SJSA1 (cell line): ENCODE results near the gene ESCO1. TPM values are rescaled to one million over a fixed set of nuclear protein-coding genes. Genes with fewer than 3 reads are reported as not detected.
"Not testable (repeated sequence)": the region's sequence is repeated elsewhere in the genome, so short reads cannot be mapped to it uniquely, and the experiment has no call there.

ENCODE experiments used
- DNase-seq, 2 experiments: peaks; one replicate each; pipeline ENCODE4 v3.0.0-alpha.2; 2015 to 2020; ENCODE audit warnings: low spot score in 2 of 2, low read depth in 1 of 2
- H3K27ac ChIP-seq: fragments of 250-450 bp; sonication (Bioruptor Pico); 2 replicates; pipeline ENCODE4 v1.5.1; 2020; ENCODE audit warnings: mild to moderate bottlenecking, moderate library complexity
- H3K27me3 ChIP-seq: fragments of 250-450 bp; sonication (Bioruptor Pico); replicated peaks from 2 replicates; pipeline ENCODE4 v1.5.1; 2020; ENCODE audit warnings: mild to moderate bottlenecking, moderate library complexity
- H3K36me3 ChIP-seq: fragments of 250-450 bp; sonication (Bioruptor Pico); 2 replicates; pipeline ENCODE4 v1.5.1; 2020; ENCODE audit warnings: mild to moderate bottlenecking
- H3K4me1 ChIP-seq: fragments of 250-450 bp; sonication (Bioruptor Pico); replicated peaks from 2 replicates; pipeline ENCODE4 v1.6.1; 2021; ENCODE audit warnings: mild to moderate bottlenecking
- H3K4me3 ChIP-seq: fragments of 250-450 bp; sonication (Bioruptor Pico); 2 replicates; pipeline ENCODE4 v1.5.1; 2020; ENCODE audit warnings: mild to moderate bottlenecking
- H3K9me3 ChIP-seq: fragments of 250-450 bp; sonication (Bioruptor Pico); replicated peaks from 2 replicates; pipeline ENCODE4 v1.5.1; 2020; ENCODE audit warnings: mild to moderate bottlenecking
- total RNA-seq: library from RNA; depleted of rRNA; stranded (reverse); fragments of >200 nt; shearing (Covaris generic); gene quantifications from 2 replicates; pipeline ENCODE4 v1.2.3, GENCODE V29; 2014

Gene ESCO1
- total RNA-seq, 1 experiment from 2014 or later, result 14.8 TPM

GRCh38 chr18:21604671-21605070, 4.2 kb upstream of the ESCO1 start:
- H3K4me3 ChIP-seq, result no peak overlapping the region
- H3K36me3 ChIP-seq, result peaks cover 4% of the 10 kb centered on the region; the same call in 1 of the 2 replicates
- H3K4me1 ChIP-seq, result peaks cover 6% of the 10 kb centered on the region; the same call in 1 of the 2 replicates
- H3K27me3 ChIP-seq, result no peaks in the 10 kb centered on the region
- H3K27ac ChIP-seq, result no peak overlapping the region
- H3K9me3 ChIP-seq, result no peaks in the 10 kb centered on the region
- DNase-seq, result peak in 1 of 2 experiments; percentile 7

- Histone ChIP-seq H3K4me1 (peaks cover 13% of the 10 kb centered on the region), H3K9me3 (no peaks in the 10 kb centered on the region), H3K4me3 (no peak overlapping the region), H3K36me3 (peaks cover 4% of the 10 kb centered on the region; the same call in 1 of the 2 replicates), H3K27ac (no peak overlapping the region), H3K27me3 (no peaks in the 10 kb centered on the region)
- no peak for DNase-seq
These were observed 1.7 kb upstream of the ESCO1 start for GRCh38 chr18:21602299-21602587.

- H3K27me3 ChIP-seq, result no peaks in the 10 kb centered on the region
- H3K9me3 ChIP-seq, result no peaks in the 10 kb centered on the region
- H3K36me3 ChIP-seq, result peaks cover 6% of the 10 kb centered on the region; the same call in 1 of the 2 replicates
- peak overlapping the region; percentile 71 for H3K27ac ChIP-seq
- H3K4me3 ChIP-seq, result peak overlapping the region; percentile 72
- peak; percentile 2 to 51 for DNase-seq
- H3K4me1 ChIP-seq, result peaks cover 11% of the 10 kb centered on the region
These were observed 649 bp downstream of the ESCO1 start for GRCh38 chr18:21599585-21600525.

GRCh38 chr18:21598726-21599584, 1.5 kb downstream of the ESCO1 start:
- Histone ChIP-seq H3K36me3 (peaks cover 6% of the 10 kb centered on the region; the same call in 1 of the 2 replicates), H3K4me1 (peaks cover 10% of the 10 kb centered on the region), H3K9me3 (no peaks in the 10 kb centered on the region), H3K27me3 (no peaks in the 10 kb centered on the region), H3K4me3 (peak overlapping the region; percentile 72), H3K27ac (no peak overlapping the region)
- DNase-seq, result no peak

GRCh38 chr18:21597620-21598019, 2.9 kb downstream of the ESCO1 start:
- H3K36me3 ChIP-seq, result peaks cover 6% of the 10 kb centered on the region; the same call in 1 of the 2 replicates
- H3K27me3 ChIP-seq, result no peaks in the 10 kb centered on the region
- DNase-seq, result no peak
- no peak overlapping the region for H3K27ac ChIP-seq
- peaks cover 10% of the 10 kb centered on the region for H3K4me1 ChIP-seq
- no peak overlapping the region for H3K4me3 ChIP-seq
- no peaks in the 10 kb centered on the region for H3K9me3 ChIP-seq

- Histone ChIP-seq H3K4me3 (no peak overlapping the region), H3K27me3 (no peaks in the 10 kb centered on the region), H3K4me1 (no peaks in the 10 kb centered on the region; the same call in 1 of the 2 replicates), H3K36me3 (peaks cover 6% of the 10 kb centered on the region; the same call in 1 of the 2 replicates), H3K27ac (no peak overlapping the region), H3K9me3 (no peaks in the 10 kb centered on the region)
- no peak for DNase-seq
These were observed 6.8 kb downstream of the ESCO1 start for GRCh38 chr18:21593540-21594257.

GRCh38 chr18:21592361-21592760, 8.1 kb downstream of the ESCO1 start:
- H3K27me3 ChIP-seq, DNase-seq: not testable (repeated sequence)

GRCh38 chr18:21584391-21584790, 16.1 kb downstream of the ESCO1 start:
- H3K27me3 ChIP-seq, result no peaks in the 10 kb centered on the region
- H3K9me3 ChIP-seq, result no peaks in the 10 kb centered on the region
- H3K36me3 ChIP-seq, result peaks cover 3% of the 10 kb centered on the region; the same call in 1 of the 2 replicates
- no peak for DNase-seq
- no peaks in the 10 kb centered on the region for H3K4me1 ChIP-seq
- H3K4me3 ChIP-seq, result no peak overlapping the region
- H3K27ac ChIP-seq, result no peak overlapping the region

More at GRCh38 chr18:21592361-21592760, 8.1 kb downstream of the ESCO1 start:
- H3K4me3 ChIP-seq, H3K36me3 ChIP-seq, H3K9me3 ChIP-seq, H3K4me1 ChIP-seq, H3K27ac ChIP-seq: not testable (repeated sequence)

GRCh38 chr18:21575656-21576055, 24.8 kb downstream of the ESCO1 start:
- Histone ChIP-seq H3K4me1 (no peaks in the 10 kb centered on the region), H3K27ac (no peak overlapping the region), H3K9me3 (no peaks in the 10 kb centered on the region), H3K27me3 (no peaks in the 10 kb centered on the region), H3K4me3 (no peak overlapping the region), H3K36me3 (peaks cover 28% of the 10 kb centered on the region; the same call in 1 of the 2 replicates)
- DNase-seq, result no peak

GRCh38 chr18:21571772-21572171, 28.7 kb downstream of the ESCO1 start:
- H3K4me3 ChIP-seq, result no peak overlapping the region
- peaks cover 41% of the 10 kb centered on the region for H3K36me3 ChIP-seq
- no peaks in the 10 kb centered on the region for H3K4me1 ChIP-seq
- DNase-seq, result no peak
- no peak overlapping the region for H3K27ac ChIP-seq
- H3K9me3 ChIP-seq, result no peaks in the 10 kb centered on the region
- H3K27me3 ChIP-seq, result no peaks in the 10 kb centered on the region

GRCh38 chr18:21559195-21559594, 41.3 kb downstream of the ESCO1 start:
- H3K4me1 ChIP-seq, result no peaks in the 10 kb centered on the region
- no peaks in the 10 kb centered on the region for H3K9me3 ChIP-seq
- H3K27ac ChIP-seq, result no peak overlapping the region
- no peaks in the 10 kb centered on the region for H3K27me3 ChIP-seq
- peaks cover 38% of the 10 kb centered on the region for H3K36me3 ChIP-seq
- DNase-seq, result no peak
- H3K4me3 ChIP-seq, result no peak overlapping the region

- peaks cover 28% of the 10 kb centered on the region for H3K36me3 ChIP-seq
- H3K4me3 ChIP-seq, result no peak overlapping the region
- no peak overlapping the region for H3K27ac ChIP-seq
- no peaks in the 10 kb centered on the region for H3K27me3 ChIP-seq
- H3K4me1 ChIP-seq, result no peaks in the 10 kb centered on the region
- no peak for DNase-seq
- no peaks in the 10 kb centered on the region for H3K9me3 ChIP-seq
These were observed 42.8 kb downstream of the ESCO1 start for GRCh38 chr18:21557607-21558253.

GRCh38 chr18:21550510-21550970, 50.0 kb downstream of the ESCO1 start:
- Histone ChIP-seq H3K4me1 (no peaks in the 10 kb centered on the region), H3K36me3 (peaks cover 11% of the 10 kb centered on the region), H3K4me3 (no peak overlapping the region), H3K27ac (no peak overlapping the region), H3K9me3 (no peaks in the 10 kb centered on the region), H3K27me3 (no peaks in the 10 kb centered on the region)
- DNase-seq, result no peak
